ENCODE measurements around the gene PSME1. TPM values are rescaled to one million over a fixed set of nuclear protein-coding genes. Genes with fewer than 3 reads are reported as not detected.
A peak's percentile ranks its signal among the peaks of the same experiment; 100 is the strongest.

The PSME1 gene
- total and polyA plus RNA-seq, 2 of the 13 experiments (the other 11 are each of a cell fraction or from before 2014, with no cell fraction given), result 159 to 608 TPM

DNA sequence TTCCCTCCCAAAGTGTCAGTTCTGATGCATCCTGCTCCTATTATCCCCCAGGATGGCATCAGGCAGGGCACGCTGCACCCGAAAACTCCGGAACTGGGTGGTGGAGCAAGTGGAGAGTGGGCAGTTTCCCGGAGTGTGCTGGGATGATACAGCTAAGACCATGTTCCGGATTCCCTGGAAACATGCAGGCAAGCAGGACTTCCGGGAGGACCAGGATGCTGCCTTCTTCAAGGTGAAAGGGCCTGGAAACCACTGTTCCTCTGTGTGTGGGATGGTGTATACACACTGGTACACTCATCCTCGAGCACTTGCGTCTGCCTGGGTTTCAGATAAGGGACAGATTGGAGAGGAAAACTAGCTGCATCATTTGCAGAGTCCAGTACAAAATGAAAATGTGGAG lies 26.1 kb downstream of the PSME1 start:
- FAIRE-seq (no peak), ATAC-seq (no peak), DNase-seq (ENCODE audit: low spot score) (no peak)
- Histone ChIP-seq H3K36me3 (replicated peaks in 1 of 2; ENCODE audit: control insufficient read depth in 1 of 2, insufficient read depth in 2 of 2, low read length in 2 of 2) (peaks cover 52 to 66% of the 10 kb centered on the region in 2 experiments; a peak in 4 of 5 replicates), H3K27ac (ENCODE audit: extremely low read length, insufficient read depth, low read length) (no peak overlapping the region), H3K4me1 (ENCODE audit: insufficient read depth, low read length) (peaks cover 28% of the 10 kb centered on the region), H3K9me3 (ENCODE audit: low read length) (no peaks in the 10 kb centered on the region), H3K4me2 (ENCODE audit: low read depth, low read length) (peak overlapping the region; percentile 98), H3K9ac (ENCODE audit: insufficient read depth, low read depth, low read length) (peak overlapping the region; percentile 76), H3K27me3 (ENCODE audit: control insufficient read depth in 1 of 2, insufficient read depth in 2 of 2, low read length in 2 of 2) (no peaks in the 10 kb centered on the region; a peak in 1 of 5 replicates), H3K79me2 (ENCODE audit: insufficient read depth, low read length) (peaks cover 5% of the 10 kb centered on the region), H4K20me1 (ENCODE audit: insufficient read depth, low read length) (no peaks in the 10 kb centered on the region), H3K4me3 (replicated peaks in 1 of 3; ENCODE audit: insufficient read depth in 1 of 3, low read depth in 2 of 3, low read length in 3 of 3) (peak overlapping the region; percentile 1 to 78 (median 50); a peak in 4 of 6 replicates), H2AFZ (ENCODE audit: low read length) (no peak overlapping the region)
- no TSS peak for BruUV-seq (replicated peaks)
- intact Hi-C loops (cut with micrococcal nuclease; ENCODE audit: unreplicated experiment), result no loop called here
- 97% methylated on average over 8 of the region's 8 CpGs for WGBS (ENCODE audit: low lambda C conversion rate)
- ChIA-PET POLR2A (interaction anchor here (0.9 to 11.8 kb wide), 27 partner anchors 11 to 1184 kb away, joined by 3 to 233 read pairs (median 13); partner anchors contain the start of genes CHMP4A, CIDEB, DCAF11 and EMC9), CTCF (ENCODE audit: low intra/inter-chr PET ratio, low total read pairs) (interaction anchor here (2.3 to 2.4 kb wide), 2 partner anchors 54 to 148 kb away, joined by 12 read pairs; no protein-coding TSS in a partner anchor)
- in situ Hi-C loops (cut with HindIII; ENCODE audit: extremely low pct_ligation_motif_present, low pct_unique_long_range_greater_than_20kb), result loop anchor here (5.0 kb wide), 1 partner anchor 105 kb away; no protein-coding TSS in a partner anchor
- no peak for TF ChIP-seq TEAD2 (CRISPR knock-in tag; IDR thresholded peaks at IDR 0.05)
- no peak for TF ChIP-seq ZNF547 (CRISPR knock-in tag; IDR thresholded peaks at IDR 0.05)
- no peak for TF ChIP-seq ZNF543 (CRISPR knock-in tag; IDR thresholded peaks at IDR 0.05)
- TF ChIP-seq PRPF4 (IDR thresholded peaks at IDR 0.05; ENCODE audit: low read depth, low read length, poor library complexity, severe bottlenecking), result no peak
- no peak; the same call in 1 of the 2 replicates for TF ChIP-seq FIP1L1 (IDR thresholded peaks at IDR 0.05; ENCODE audit: borderline replicate concordance, insufficient read depth, low read depth, low read length)
- TF ChIP-seq, protein P1, sequence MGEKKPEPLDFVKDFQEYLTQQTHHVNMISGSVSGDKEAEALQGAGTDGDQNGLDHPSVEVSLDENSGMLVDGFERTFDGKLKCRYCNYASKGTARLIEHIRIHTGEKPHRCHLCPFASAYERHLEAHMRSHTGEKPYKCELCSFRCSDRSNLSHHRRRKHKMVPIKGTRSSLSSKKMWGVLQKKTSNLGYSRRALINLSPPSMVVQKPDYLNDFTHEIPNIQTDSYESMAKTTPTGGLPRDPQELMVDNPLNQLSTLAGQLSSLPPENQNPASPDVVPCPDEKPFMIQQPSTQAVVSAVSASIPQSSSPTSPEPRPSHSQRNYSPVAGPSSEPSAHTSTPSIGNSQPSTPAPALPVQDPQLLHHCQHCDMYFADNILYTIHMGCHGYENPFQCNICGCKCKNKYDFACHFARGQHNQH (CRISPR knock-in tag; IDR thresholded peaks at IDR 0.05), result no peak
- TF ChIP-seq, protein P2, sequence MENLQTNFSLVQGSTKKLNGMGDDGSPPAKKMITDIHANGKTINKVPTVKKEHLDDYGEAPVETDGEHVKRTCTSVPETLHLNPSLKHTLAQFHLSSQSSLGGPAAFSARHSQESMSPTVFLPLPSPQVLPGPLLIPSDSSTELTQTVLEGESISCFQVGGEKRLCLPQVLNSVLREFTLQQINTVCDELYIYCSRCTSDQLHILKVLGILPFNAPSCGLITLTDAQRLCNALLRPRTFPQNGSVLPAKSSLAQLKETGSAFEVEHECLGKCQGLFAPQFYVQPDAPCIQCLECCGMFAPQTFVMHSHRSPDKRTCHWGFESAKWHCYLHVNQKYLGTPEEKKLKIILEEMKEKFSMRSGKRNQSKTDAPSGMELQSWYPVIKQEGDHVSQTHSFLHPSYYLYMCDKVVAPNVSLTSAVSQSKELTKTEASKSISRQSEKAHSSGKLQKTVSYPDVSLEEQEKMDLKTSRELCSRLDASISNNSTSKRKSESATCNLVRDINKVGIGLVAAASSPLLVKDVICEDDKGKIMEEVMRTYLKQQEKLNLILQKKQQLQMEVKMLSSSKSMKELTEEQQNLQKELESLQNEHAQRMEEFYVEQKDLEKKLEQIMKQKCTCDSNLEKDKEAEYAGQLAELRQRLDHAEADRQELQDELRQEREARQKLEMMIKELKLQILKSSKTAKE (CRISPR knock-in tag; IDR thresholded peaks at IDR 0.05; ENCODE audit: borderline replicate concordance), result peak; percentile 23; the same call in 1 of the 2 replicates
- TF ChIP-seq ZNF83 (CRISPR knock-in tag; IDR thresholded peaks at IDR 0.05; ENCODE audit: borderline replicate concordance), result no peak
- TF ChIP-seq CEBPB (IDR thresholded peaks at IDR 0.05; ENCODE audit: borderline replicate concordance, low read depth, low read length), result no peak
- 0 out of 2 replicates have a peak, but pooled peaks have one; percentile 7 for TF ChIP-seq ZNF7 (CRISPR knock-in tag; IDR thresholded peaks at IDR 0.05)
- TF ChIP-seq, protein P3, sequence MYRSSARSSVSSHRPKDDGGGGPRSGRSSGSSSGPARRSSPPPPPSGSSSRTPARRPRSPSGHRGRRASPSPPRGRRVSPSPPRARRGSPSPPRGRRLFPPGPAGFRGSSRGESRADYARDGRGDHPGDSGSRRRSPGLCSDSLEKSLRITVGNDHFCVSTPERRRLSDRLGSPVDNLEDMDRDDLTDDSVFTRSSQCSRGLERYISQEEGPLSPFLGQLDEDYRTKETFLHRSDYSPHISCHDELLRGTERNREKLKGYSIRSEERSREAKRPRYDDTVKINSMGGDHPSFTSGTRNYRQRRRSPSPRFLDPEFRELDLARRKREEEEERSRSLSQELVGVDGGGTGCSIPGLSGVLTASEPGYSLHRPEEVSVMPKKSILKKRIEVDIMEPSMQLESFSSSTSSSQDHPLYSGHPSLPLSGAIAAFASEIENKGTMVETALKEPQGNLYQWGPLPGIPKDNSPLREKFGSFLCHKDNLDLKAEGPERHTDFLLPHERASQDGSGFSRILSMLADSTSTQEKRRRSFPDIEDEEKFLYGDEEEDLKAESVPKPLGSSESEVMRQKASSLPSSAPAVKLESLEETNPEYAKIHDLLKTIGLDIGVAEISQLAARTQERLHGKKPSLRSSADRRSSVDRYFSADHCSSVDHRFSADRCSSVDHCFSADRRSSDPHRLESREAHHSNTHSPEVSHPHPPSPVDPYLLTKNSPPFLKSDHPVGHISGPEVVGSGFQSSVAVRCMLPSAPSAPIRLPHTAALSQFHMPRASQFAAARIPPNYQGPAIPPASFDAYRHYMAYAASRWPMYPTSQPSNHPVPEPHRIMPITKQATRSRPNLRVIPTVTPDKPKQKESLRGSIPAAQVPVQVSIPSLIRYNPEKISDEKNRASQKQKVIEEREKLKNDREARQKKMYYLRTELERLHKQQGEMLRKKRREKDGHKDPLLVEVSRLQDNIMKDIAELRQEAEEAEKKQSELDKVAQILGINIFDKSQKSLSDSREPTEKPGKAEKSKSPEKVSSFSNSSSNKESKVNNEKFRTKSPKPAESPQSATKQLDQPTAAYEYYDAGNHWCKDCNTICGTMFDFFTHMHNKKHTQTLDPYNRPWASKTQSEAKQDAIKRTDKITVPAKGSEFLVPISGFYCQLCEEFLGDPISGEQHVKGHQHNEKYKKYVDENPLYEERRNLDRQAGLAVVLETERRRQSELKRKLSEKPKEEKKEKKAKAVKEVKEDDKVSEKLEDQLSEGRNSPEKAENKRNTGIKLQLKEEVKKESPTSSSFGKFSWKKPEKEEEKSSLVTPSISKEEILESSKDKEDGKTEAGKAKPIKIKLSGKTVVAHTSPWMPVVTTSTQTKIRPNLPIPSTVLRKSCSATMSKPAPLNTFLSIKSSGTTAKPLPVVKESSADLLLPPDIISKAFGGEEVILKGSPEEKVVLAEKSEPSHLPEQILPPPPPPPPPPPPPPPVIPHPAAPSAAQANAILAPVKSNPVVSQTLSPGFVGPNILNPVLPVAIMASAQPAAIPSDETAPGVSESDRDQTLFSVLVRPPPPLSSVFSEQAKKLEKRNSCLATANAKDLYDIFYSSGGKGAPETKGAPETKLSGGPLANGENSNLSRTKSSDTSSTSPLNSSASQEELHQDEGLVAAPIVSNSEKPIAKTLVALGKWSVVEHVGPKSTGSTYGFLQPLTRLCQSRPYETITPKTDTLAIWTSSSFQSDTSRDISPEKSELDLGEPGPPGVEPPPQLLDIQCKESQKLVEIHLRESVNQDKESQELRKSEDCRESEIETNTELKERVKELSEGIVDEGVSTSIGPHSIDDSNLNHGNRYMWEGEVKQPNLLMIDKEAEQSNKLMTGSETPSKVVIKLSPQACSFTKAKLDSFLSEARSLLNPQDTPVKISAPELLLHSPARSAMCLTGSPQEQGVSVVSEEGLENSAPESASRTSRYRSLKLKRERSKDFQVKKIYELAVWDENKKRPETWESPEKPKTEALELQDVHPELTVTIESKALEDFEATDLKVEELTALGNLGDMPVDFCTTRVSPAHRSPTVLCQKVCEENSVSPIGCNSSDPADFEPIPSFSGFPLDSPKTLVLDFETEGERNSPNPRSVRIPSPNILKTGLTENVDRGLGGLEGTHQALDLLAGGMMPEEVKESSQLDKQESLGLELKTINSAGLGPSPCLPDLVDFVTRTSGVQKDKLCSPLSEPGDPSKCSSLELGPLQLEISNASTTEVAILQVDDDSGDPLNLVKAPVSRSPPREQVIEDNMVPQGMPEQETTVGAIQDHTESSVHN (CRISPR knock-in tag; IDR thresholded peaks at IDR 0.05), result 0 out of 2 replicates have a peak, but pooled peaks have one; percentile 48
- no peak for TF ChIP-seq SMYD3 (CRISPR knock-in tag; IDR thresholded peaks at IDR 0.05)
- TF ChIP-seq ZNF589 (CRISPR knock-in tag; conservative IDR thresholded peaks at IDR 0.05), result no peak

All from HepG2 (cell line).